SKM-1 treated with dmso at 0.1 percent for 144 hours (cell line): ENCODE results near the gene PCID2.
"Not testable (repeated sequence)": the region's sequence is repeated elsewhere in the genome, so short reads cannot be mapped to it uniquely, and the experiment has no call there.

Experiments
- DNase-seq: peaks from one replicate; lab custom pipeline; 2025; ENCODE audit not compliant: unreplicated experiment; lab: John Stamatoyannopoulos, UW

PCID2 gene

DNA sequence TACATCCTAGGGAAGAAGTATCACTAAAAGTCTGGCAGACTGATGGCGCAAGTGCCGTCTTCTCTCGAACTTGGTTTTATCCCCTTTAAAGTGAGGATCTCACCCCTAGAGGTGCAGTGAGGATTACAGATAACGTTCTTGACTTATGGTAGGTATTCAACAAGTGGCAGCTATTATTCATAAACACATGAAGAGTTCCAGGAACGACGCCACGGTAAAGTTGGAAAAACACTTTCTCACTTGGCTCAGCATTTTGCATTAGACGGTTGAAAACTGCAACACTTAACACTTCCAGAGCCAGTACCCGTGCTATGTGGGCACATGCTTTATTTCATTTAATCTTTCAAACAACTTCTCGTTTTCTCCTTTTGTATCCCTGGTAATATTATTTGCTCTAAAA lies 41.3 kb downstream of the PCID2 start:
- no peak for DNase-seq

DNA sequence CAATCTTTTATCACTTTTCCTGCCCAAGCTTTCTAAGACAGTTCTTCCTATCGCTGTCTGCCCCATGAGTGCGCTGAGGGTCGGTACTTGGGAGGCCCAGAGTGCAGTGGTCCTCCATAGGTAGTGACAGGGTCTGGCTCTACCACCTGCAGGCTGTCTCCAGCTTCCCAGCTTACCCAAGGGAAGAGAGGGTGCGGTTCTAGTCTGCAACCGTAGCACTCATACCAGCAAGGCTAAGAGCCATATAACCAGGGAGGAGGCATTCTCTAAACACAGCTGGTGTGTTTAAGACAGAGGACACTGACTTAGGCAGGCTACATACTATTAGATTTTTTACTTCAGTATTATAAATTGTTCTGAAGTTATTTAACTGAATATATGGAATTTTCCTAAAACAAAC lies 41.8 kb downstream of the PCID2 start:
- DNase-seq, result no peak

DNA sequence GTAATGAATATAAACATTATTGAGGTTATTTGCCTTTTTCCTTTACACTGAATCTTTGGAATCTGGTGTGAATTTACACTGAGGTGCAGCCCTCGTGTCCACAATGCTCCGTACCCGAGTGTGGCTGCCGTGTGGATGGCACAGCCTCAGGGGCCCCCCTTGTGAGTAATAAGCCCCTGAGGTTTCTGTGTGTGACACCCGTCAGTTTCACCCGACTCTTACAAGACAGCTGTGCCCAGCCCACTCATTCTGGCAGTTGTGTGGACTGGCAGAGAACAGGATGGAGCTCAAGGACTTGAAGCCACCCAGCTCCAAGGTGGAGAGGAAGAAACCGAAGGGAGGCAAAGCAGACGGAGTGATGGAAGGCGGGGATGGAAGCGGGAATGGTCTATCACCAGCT lies 42.2 kb downstream of the PCID2 start:
- no peak for DNase-seq

DNA sequence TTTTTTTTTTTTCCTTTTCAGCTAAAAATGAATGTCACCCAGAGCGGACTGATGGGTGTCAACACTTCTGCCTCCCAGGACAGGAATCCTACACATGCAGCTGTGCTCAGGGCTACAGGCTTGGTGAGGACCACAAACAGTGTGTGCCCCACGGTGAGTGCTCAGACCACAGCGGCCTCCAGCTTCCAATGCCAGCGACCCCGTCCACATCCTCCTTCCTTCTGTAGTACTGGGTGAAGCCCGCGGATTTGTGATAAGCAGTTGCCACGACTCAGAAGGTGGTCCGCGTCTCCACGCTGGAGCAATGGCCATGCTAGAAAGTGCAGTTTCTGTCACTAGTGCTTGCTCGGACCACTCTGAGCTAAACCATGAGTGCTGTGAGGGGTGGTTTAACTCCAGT lies 44.0 kb downstream of the PCID2 start:
- DNase-seq, result no peak

DNA sequence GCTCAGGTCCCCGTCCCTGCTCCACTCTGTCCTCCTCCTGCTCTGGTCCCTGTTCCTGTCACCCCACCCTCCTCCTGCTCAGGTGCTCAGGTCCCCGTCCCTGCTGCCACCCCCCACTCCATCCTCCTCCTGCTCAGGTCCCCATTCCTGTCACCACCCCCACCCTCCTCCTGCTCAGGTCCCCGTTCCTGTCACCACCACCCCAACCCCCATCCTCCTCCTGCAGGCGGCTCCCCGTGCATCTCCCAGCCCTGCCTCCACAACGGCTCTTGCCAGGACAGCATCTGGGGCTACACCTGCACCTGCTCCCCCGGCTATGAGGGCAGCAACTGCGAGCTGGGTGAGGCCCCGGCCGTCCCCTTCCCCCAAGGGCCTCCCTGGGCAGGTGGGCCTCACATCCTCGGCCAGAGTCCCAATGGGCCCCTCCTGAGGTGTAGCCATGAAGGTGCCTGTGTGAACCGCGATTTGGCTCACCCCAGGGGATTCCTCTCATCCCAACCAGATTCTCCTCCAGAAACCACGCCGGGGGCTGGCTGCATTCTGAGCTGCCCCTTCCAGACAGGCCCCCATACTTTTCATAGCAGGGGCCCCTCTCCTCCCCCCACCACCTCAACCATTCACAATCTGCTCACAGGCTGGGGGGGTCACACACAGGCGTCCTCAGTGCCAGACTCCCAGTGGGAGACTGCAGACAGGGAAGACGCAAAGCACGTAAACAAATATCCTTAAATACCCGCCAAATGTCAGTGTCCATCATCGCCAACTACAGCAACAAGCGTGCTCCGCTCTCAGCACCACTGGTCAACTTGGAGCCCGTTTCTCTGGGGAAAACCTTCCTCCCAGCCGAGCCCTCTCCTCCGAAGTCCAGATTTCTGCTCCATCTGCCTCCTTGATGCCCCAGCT lies 45.4 kb downstream of the PCID2 start:
- no peak for DNase-seq

DNA sequence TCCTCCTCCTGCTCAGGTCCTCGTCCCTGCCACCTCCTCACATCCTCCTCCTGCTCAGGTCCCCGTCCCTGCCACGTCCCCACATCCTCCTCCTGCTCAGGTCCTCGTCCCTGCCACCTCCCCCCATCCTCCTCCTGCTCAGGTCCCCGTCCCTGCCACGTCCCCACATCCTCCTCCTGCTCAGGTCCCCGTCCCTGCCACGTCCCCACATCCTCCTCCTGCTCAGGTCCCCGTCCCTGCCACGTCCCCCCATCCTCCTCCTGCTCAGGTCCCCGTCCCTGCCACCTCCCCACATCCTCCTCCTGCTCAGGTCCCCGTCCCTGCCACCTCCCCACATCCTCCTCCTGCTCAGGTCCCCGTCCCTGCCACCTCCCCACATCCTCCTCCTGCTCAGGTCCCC lies 46.5 kb downstream of the PCID2 start:
- not testable (repeated sequence) for DNase-seq

DNA sequence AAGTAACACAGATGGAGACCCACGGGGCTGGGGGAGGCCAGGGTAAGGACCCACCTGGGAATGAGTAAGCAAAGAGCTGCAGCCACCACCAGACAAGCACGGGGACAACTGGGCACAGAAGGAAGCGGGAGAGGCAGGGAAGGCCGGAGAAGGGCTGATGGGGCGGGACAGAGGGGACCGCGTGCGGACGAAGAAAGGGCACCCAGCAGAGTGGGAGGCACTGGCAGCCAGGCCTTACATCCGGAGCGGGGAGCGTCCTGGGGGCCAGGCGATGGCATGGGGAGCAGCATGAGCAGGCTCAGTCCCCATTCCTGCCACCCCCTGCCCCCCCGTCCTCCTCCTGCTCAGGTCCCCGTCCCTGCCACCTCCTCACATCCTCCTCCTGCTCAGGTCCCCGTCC lies 47.0 kb downstream of the PCID2 start:
- DNase-seq, result no peak

DNA sequence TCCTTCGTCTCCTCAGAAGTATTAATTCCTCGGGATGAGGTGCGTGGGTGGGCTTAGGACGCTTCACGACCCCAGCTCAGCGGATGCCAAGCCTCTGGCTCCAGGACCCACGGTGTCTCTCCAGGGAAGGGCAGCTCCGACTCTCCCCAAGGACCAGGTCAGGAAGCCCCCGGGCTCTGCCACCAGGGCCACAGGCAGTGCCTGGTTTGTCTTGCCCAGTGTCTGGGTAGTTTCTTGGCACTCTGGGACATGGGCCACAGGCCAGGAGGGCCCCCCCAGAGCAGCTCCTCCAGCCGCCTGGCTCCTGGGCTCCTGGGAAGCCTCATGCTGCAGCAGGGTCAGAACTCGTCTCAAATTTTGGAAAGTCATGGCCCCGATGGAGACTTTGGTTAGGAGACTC lies 47.5 kb downstream of the PCID2 start:
- DNase-seq, result no peak

DNA sequence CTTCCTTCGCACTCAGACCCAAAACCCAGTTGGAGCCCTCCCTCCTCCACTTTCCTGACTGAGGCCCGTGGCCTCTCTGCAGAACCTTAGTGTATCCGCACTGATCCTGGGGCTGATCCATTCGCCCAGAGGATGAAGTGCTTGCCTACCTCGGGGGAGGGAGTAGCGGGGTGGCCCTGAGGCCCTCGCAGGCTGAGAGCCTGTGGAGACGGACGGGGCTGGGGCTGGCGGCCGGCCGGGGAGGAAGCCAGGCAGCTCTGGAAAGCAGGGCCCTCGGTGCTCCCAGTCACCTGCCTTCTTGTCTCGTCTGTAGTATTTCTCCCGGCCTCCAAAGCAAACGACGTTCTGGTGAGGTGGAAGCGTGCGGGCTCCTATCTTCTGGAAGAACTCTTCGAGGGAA lies 48.8 kb downstream of the PCID2 start:
- DNase-seq, result no peak

DNA sequence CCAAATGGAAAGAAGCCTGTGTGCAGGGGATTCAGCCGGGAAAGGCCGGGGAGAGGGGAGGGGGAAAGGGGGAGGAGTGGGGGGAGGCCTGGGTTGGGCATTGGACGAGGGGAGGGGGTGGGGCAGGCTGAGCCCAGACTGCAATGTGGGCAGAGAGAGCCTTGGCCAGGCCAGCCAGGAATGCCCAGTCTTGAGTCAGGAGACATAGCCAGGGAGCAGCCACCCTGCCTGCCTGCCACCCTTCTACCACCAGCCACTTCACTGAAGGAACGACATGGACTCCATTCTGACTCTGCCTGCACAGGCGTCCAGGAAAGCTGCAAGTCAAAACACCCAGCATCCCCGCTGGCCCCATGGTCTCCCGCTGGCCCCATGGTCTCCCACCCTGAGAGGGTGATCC lies 49.5 kb downstream of the PCID2 start:
- DNase-seq, result no peak

DNA sequence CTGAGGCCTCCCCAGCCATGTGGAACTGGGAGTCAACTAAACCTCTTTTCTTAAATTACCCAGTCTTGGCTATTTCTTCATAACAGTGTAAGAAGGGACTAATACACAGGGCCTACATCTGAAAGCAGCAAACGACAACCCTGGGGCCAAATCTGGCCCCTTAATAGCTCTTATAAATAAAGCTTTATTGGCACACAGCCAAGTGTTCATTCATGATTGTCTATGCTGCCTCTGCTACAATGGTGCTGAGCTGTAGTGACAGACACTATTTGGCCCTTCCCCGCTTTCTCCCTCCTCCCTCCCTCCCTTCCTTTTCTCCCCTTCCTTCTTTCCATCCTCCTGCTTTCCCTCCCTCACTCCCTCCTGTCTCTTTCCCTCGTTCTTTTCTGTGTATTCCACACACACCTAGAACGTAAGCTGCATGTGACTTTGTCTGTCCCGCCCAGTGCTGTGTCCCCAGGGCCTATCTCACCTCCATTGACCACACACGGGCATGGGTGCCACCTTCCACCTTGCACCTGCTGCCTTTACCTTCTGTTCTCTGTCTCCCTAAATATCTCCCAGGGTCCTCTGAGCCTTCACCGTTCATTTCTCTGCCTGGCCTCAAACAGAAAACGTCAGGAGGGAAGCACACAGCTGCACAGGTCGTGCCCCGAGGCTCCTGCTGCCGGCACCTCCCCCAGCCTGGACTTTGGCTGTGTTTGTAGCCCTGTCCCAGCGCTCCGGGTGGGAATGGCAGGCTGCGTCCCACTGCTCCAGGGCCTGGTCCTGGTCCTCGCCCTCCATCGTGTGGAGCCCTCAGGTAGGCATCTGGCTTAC lies 50.3 kb downstream of the PCID2 start, which contains the start of gene PROZ:
PROZ (plus strand) TSS at position 720 of the 819 bp plus-strand sequence; CDS start at position 733, 13 bp downstream.
- DNase-seq, result no peak

DNA sequence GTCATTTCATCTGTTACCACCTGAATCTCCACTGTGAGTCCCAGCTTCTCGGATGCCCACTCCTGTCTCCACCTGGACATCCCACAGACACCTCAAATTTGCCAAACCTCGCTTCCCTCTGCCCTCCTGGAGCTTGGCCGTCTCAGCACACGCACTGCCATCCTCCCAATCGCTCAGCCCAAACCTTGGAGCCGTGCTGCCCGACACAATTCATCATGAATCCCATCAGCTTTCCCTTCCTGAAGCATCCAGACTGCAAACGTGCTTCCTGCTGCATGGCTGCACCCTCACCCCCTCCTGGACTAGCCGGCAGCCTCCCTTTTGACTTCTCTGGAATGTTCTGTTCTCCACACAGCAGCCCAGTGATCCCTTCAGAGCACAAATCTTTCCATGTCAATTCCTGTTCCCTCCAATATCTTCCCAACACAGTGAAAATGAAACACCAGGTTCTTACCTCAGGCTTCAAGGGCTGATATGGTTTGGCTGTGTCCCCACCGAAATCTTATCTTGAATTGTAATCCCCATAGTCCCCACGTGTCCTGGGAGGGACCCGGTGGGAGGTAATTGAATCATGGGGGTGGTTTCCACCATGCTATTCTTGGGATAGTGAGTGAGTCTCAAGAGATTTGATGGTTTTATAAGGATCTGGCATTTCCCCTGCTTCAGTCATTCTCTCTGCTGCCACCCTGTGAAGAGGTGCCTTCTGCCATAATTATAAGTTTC lies 51.1 kb downstream of the PCID2 start:
- DNase-seq, result no peak

DNA sequence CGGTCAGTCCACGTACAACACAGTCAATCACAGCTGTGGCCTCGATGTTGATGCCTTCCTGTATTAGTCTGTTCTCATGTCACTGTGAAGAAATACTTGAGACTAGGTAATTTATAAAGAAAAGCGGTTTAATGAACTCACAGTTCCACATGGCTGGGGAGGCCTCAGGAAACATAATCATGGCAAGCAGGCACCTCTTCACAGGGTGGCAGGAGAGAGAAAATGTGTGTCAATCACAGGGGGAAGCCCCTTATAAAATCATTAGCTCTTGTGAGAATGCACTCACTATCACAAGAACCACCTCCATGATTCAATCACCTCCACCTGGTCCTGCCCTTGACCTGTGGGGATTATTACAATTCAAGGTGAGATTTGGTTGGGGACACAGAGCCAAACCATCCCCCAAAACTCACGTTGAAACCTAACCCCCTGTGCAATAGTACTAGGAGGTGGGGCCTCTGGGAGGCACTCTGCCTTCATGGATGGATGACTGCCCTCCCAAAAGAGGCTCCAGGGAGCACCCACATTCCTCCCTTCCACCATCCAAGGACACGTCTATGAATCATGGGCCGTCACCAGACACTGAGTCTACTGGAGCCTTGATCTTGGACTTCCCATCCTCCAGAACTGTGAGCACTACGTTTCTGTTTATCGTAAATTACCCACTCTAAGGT lies 52.4 kb downstream of the PCID2 start:
- DNase-seq, result no peak

DNA sequence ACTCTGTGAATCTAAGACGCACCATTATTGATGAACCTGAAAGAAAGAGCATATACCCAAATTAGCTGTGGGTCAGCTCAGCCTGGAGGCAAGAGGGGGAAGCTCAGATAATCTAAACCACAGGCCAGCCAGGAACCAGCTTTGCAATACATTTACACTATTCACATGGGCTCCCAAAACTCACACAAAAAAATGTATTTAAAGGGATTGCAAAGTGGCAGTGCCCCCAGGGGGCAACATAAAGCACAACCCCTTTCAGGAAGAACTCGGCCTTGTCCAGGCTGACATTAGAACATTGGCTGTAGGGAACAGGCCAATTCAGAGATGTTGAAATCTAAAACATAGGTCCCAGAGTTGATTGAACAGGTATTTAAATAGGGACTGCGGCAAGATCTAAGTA lies 53.3 kb downstream of the PCID2 start:
- DNase-seq, result peak; percentile 1

DNA sequence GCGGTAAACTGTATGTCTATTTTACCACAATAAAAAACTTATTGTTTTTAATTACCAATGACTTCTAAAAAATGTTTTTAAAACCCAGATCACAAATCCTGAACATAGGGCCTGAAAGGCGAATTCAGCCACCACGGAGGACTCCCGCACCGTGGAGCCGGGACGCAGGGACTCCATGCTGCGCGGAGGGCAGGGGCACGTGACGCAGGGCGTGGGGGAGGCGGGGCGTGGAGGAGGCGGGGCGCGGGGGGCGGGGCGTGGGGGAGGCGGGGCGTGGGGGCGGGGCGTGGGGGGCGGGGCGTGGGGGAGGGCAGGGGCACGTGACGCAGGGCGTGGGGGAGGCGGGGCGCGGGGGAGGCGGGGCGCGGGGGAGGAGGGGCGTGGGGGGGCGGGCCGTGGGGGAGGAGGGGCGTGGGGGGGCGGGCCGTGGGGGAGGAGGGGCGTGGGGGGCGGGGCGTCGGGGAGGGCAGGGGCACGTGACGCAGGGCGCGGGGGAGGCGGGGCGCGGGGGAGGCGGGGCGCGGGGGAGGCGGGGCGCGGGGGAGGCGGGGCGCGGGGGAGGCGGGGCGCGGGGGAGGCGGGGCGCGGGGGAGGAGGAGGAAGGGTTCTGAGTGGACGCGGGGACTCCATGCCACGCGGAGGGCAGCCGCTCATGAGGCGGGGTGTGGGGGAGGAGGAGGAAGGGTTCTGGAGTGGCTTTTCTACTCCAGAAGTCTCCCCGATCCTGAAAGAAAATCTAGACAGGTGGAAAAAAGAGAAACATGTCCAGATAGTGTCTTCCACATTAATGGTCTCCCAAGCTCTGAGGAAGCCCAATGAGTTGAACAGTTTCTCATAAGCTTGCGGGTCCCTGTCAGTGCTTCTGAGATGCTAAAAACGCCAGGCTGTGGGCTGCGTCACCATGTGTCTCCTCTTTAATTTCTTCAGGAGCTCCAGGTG lies 54.4 kb downstream of the PCID2 start:
- peak; percentile 21 for DNase-seq

DNA sequence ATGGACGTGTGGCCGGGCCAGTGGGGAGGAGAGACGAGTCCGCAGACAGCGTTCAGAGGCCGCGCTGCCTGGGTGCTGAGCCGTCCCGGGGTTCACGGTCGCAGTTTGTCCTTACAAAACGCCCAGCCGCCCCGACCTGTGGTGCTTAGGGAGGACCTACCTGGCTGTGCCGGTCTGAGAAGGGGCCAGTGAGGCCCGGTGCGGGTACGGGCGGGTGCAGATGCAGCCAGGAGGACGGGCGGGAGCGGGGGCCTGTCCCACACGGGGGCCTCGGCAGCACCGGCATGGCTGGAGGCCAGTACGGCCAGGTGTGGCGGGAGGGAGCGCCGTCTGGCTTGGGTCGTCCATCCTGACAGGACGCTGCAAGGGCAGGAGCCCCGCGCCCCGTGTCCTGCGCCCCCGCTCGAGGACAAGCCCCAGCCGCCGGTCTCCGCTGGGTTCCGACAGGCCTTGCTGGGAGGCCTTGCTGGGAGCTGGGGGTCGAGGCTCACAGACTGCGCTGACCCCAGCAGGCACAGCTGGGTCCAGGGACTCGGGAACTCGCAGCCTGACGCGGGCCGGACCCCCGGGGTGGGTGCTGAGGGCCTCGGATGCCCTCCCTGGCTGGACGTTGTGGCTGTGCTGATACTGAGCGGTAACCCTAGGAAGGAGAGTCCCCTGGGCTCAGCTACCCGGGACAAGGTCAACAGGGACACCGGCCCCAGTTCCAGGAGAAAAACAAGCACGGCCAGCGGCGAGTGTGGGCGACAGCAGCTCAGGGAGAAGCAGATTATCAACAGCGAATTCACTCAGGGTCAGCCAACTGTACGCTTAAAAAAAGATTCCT lies 55.3 kb downstream of the PCID2 start:
- no peak for DNase-seq

DNA sequence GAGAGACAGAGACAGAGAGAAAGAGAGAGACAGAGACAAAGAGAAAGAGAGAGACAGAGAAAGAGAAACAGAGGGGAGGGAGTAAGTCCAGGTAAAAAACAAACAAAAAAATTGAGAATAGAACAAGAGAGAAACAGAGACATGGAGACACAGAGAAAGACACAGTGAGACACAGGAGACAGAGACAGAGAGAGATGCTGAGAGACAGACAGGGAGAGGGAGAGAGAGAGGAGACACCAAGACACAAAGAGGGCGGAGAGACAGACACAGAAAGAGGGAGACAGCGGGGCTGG lies 55.8 kb downstream of the PCID2 start:
- DNase-seq, result no peak

DNA sequence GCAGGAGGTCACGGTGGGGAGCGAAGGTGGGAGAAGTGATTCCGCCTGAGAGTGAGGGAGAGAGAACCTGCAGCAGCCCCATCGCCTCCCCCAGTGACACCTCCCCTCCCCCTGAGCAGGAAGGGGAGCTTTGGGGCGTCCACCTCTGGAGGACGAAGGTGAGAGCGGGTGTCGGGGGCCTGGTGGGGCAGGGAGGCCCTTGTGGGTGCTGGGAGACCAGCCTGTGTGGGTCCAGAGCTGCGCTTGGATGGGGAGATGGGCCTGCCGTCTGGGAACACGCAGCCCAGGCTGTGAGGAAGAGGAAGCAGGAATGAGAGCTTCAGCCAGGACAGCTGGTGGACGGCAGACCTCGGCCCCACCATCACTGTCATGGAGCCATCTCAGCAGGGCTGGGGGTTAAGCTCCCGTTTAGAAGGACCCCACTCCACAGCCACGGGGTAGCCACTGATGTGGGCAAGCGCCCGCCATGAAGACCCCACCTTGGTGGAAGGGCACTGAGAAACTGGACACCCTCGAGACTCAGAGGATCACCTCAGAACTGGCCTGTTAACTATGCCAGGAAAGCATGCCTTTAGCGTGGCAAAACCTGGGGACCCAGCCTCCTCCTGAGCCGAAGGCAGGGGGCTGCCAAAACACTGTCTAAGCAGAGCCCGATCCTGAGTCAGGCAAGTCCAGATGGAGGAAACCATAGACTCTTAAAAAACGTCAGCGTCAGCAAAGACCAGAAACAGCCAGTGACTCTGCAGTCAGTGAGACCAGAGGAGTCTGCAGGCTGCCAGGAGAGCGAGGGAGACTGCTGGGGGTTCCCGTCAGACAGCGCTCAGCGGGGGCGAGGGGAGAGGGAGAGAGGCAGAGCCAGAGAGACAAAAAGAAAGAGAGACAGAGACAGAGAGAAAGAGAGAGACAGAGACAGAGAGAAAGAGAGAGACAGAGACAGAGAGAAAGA lies 56.5 kb downstream of the PCID2 start:
- no peak for DNase-seq
